HCT116 (cell line): ENCODE data around the gene ABR.

ENCODE experiments used
- CBX3 ChIP-seq: IDR thresholded peaks from 2 replicates; pipeline ENCODE4 v1.6.1; 2012; ENCODE audit warnings: low read depth
- CEBPB ChIP-seq: IDR thresholded peaks from 2 replicates; pipeline ENCODE4 v1.6.1; 2012; ENCODE audit warnings: low read depth
- EZH2 ChIP-seq: fragments of 200-600 bp; sonication (generic); IDR thresholded peaks from 2 replicates; pipeline ENCODE4 v1.6.1; 2017; ENCODE audit warnings: antibody characterized with exemption, mixed run types
- EZH2phosphoT487 ChIP-seq: fragments of 200-600 bp; IDR thresholded peaks from 2 replicates; pipeline ENCODE4 v1.6.1; 2018; ENCODE audit warnings: antibody characterized with exemption, borderline replicate concordance
- POLR2A ChIP-seq: IDR thresholded peaks from 2 replicates; pipeline ENCODE4 v1.7.0; 2011; ENCODE audit warnings: borderline replicate concordance; ENCODE audit not compliant: insufficient read depth, insufficient read length; ENCODE audit errors: extremely low read depth
- POLR2AphosphoS5 ChIP-seq: IDR thresholded peaks from 2 replicates; pipeline ENCODE4 v1.6.1; 2011; ENCODE audit warnings: mild to moderate bottlenecking, low read depth, low read length, moderate library complexity
- RAD21 ChIP-seq: IDR thresholded peaks from 2 replicates; pipeline ENCODE4 v1.6.1; 2012; ENCODE audit warnings: low read depth, mild to moderate bottlenecking
- SIN3A ChIP-seq: IDR thresholded peaks from 2 replicates; pipeline ENCODE4 v1.6.1; 2012; ENCODE audit warnings: low read depth
- SP1 ChIP-seq: IDR thresholded peaks from 2 replicates; pipeline ENCODE4 v1.6.1; 2012; ENCODE audit warnings: low read depth
- YY1 ChIP-seq: IDR thresholded peaks from 2 replicates; pipeline ENCODE4 v1.6.1; 2011; ENCODE audit warnings: low read length, low read depth, moderate library complexity, mild to moderate bottlenecking; ENCODE audit not compliant: insufficient replicate concordance; ENCODE audit errors: extremely low read depth
- ZNF274 ChIP-seq: fragments of 200-500 bp; sonication (Bioruptor generic); IDR thresholded peaks from 2 replicates; pipeline ENCODE4 v1.6.1; 2014; ENCODE audit warnings: mild to moderate bottlenecking, low read depth, low read length, inconsistent platforms
- TF ChIP-seq, protein P1 (sequence below), 3 experiments: fragments of 200-600 bp in 1 of 3; sonication (generic) in 1 of 3; IDR thresholded peaks in 2 of 3; conservative IDR thresholded peaks in 1 of 3; 2 replicates each; pipeline ENCODE4 v1.5.1; 2012 to 2017; ENCODE audit warnings: low read depth in 2 of 3, low read length in 2 of 3, antibody characterized with exemption in 1 of 3, borderline replicate concordance in 1 of 3, control low read depth in 1 of 3, mild to moderate bottlenecking in 1 of 3, mixed read lengths in 1 of 3, mixed run types in 1 of 3, moderate library complexity in 1 of 3; ENCODE audit not compliant: insufficient read depth in 1 of 3

DNA sequence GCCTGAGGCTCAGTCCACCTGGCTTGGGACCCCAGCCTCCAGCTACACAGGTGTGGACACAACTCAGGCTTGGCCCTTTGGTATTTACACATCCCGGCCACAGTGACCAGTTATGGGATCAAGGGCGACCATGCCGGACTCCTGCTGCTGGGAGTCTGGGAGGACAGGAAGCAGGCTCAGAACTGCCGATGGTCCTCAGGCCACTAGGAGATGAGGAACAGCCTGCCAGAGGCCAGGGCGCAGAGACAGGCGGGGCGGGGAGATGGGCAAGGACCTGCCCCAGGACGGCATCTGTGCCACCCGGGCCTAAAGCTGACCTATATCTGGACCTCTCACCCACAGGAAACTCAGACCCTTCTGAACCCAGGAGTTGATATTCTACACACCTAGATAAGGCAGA, 212.7 kb downstream of the ABR start:
- TF ChIP-seq, protein P1, sequence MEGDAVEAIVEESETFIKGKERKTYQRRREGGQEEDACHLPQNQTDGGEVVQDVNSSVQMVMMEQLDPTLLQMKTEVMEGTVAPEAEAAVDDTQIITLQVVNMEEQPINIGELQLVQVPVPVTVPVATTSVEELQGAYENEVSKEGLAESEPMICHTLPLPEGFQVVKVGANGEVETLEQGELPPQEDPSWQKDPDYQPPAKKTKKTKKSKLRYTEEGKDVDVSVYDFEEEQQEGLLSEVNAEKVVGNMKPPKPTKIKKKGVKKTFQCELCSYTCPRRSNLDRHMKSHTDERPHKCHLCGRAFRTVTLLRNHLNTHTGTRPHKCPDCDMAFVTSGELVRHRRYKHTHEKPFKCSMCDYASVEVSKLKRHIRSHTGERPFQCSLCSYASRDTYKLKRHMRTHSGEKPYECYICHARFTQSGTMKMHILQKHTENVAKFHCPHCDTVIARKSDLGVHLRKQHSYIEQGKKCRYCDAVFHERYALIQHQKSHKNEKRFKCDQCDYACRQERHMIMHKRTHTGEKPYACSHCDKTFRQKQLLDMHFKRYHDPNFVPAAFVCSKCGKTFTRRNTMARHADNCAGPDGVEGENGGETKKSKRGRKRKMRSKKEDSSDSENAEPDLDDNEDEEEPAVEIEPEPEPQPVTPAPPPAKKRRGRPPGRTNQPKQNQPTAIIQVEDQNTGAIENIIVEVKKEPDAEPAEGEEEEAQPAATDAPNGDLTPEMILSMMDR (IDR thresholded peaks at IDR 0.05 in 2 of 3, conservative IDR thresholded peaks at IDR 0.05 in 1 of 3; ENCODE audit: borderline replicate concordance in 1 of 3, insufficient read depth in 1 of 3, low read depth in 2 of 3, low read length in 2 of 3) = no peak
- TF ChIP-seq YY1 (no peak), EZH2 (no peak), RAD21 (no peak), CBX3 (no peak), POLR2AphosphoS5 (no peak), POLR2A (no peak), SP1 (no peak), CEBPB (no peak), EZH2phosphoT487 (no peak), ZNF274 (no peak), SIN3A (no peak)
